VCaP (cell line): Measurements from ENCODE around the gene METTL1.

Experiments used
- H3K27ac ChIP-seq: fragments of 450-650 bp; 2 replicates; pipeline ENCODE4 v1.5.1; 2017
- TF ChIP-seq, protein P1 (sequence below): fragments of 450-650 bp; conservative IDR thresholded peaks from 2 replicates; pipeline ENCODE4 v1.5.1; 2017; ENCODE audit warnings: mild to moderate bottlenecking, moderate library complexity

The METTL1 gene

DNA sequence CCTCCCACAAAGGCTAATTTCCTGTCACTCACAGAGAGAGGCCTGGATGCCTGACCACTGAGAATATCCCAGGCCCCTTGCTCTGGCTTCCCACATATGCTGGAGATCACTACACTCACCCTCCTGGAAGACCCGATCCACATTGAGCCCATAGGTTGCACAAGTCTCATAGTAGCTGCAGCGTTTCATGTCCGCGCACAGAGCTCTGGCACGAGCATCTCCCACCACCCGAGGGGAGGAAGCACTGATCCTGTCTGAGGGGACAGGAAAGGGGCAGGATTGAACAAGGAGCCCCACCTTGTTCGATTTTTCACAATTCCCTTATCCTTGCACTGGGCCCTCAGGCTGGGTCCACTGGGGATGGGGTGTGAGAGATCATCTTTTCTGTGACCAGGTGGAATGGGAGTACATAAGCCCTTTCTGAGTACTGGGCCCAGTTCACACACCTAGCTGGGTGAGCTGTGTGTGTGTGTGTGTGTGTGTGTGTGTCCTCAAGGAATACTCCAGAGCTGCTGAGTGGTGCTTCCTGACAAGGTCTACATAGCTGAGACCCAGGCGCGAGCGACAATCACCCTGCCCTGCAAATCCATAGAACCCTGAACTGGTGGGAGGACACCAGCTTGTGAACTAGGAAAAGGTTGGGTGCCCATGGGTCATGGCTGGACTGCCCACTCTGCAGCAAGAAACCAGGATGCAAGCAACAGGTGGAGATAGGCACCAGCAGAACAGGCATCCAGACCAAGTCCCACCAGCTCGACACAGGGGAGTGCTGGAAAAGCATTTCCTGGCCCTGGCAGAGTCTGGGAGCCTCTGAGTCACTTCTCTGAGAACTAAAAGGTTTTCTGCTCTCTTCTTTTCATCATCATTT lies 38.9 kb downstream of the METTL1 start:
- no peak overlapping the region for H3K27ac ChIP-seq
- TF ChIP-seq, protein P1, sequence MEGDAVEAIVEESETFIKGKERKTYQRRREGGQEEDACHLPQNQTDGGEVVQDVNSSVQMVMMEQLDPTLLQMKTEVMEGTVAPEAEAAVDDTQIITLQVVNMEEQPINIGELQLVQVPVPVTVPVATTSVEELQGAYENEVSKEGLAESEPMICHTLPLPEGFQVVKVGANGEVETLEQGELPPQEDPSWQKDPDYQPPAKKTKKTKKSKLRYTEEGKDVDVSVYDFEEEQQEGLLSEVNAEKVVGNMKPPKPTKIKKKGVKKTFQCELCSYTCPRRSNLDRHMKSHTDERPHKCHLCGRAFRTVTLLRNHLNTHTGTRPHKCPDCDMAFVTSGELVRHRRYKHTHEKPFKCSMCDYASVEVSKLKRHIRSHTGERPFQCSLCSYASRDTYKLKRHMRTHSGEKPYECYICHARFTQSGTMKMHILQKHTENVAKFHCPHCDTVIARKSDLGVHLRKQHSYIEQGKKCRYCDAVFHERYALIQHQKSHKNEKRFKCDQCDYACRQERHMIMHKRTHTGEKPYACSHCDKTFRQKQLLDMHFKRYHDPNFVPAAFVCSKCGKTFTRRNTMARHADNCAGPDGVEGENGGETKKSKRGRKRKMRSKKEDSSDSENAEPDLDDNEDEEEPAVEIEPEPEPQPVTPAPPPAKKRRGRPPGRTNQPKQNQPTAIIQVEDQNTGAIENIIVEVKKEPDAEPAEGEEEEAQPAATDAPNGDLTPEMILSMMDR = no peak

DNA sequence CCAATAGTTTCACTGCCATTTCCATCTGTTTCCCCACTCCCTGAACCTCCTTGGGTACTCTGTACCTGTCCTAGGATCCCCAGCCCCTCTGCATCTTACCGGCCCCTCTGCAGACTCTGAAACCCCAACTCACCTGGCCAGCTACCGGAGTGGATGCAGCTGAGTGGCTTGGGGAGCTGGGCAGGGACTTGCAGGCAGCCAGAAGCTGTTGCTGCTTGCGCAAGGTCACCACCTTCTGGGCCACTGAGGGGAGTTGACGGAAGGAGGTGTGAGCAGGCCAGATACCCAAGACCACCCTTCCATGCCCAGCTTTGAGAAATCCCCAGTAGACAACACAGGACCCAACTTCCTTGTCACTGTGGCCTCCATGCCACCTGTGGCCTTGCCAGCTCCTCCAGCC lies 39.6 kb downstream of the METTL1 start:
- TF ChIP-seq, protein P1 = no peak
- no peak overlapping the region for H3K27ac ChIP-seq

DNA sequence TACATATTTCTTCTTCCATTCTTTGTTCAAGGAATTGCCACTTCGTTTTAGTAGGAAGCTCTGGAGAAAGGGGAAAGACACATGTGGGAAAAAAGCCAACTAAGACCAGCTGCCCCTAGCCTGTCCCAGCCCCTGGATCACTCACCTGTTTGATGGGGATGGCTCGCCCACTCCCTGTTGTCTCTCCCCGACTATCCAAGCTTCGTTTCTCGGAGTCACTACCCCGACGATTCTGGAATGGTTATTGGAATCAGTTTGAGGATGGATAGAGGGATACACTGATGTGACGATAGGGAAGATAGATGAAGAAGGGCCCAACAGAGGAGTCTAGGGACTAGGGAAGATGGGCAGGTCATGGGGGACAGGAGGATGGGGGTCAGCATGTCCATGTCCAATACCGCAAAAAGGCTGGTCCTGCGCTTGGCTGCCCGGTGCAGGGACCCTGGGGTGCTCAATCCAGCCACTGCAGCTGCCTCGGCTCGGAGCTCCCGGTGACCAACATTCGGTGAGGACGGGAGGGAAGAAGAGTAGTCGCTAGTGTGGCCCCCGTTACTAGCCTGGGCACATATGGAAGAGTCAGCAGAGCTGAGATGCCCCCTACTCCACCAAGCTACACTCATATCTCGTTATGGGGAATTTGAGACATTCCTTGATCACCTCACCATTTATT lies 40.4 kb downstream of the METTL1 start:
- no peak overlapping the region for H3K27ac ChIP-seq
- TF ChIP-seq, protein P1 = no peak

DNA sequence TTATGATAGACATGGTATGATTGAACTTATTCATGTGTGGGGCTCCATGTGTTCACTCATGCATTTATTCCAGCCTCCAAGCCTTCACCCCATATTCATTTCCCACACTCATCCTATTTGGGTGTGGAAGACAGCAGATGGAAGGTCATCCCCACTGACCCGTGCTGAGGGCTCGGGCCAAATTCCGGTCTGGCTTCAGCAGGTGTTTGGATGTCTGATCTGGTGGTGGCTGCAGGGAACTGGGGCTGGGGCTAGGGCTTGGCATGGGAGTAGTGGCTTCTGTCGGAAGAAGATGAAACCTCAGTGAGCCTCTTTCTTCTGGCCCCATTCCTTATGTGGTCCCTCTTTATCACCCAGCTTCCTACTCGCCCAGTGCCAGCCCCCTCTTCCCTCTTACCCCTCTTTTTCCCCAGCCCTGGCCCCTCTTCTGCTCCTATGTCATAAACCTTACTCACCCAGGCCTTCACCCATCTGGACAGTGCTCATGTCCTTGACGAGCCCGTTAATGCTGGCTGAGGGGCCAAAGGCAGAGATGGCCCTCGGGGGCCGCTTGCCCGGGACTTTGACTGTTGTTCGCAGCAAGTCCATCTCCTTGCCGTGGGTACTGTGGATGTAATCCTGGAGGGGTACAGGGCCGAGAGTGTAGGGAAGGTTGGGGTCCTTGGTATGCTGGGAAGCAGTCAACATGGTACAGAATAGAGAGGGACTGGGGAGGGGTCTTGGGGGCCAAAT lies 41.4 kb downstream of the METTL1 start:
- H3K27ac ChIP-seq = no peak overlapping the region

DNA sequence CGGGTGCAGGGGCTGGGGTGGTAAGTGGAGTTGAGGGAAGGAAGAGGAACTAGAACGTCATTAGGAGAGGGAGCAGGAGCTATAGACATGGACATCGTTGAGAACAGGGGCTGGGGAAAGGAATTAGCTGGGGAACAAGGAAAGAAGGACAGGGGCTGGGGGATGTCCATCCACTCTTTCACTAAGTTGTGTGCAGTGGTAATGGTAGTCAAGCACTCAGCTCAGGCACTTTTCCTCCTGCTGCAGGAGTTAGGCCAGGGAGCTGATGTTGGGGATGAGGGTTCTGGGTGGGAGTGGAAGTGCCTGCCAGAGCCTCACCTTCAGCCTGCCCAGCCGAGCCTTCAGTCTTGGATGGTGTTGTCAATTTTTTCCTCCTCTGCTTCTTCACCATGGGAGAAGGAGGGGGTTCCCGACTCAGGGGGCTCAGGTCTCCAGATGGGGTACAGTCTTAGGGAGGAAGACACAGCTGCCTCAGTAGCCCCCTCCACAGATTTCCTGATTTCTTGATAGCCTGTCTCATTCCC lies 42.5 kb downstream of the METTL1 start:
- H3K27ac ChIP-seq = no peak overlapping the region
- TF ChIP-seq, protein P1 = no peak

More for the DNA sequence above, 41.4 kb downstream of the METTL1 start:
- TF ChIP-seq, protein P1 = no peak

DNA sequence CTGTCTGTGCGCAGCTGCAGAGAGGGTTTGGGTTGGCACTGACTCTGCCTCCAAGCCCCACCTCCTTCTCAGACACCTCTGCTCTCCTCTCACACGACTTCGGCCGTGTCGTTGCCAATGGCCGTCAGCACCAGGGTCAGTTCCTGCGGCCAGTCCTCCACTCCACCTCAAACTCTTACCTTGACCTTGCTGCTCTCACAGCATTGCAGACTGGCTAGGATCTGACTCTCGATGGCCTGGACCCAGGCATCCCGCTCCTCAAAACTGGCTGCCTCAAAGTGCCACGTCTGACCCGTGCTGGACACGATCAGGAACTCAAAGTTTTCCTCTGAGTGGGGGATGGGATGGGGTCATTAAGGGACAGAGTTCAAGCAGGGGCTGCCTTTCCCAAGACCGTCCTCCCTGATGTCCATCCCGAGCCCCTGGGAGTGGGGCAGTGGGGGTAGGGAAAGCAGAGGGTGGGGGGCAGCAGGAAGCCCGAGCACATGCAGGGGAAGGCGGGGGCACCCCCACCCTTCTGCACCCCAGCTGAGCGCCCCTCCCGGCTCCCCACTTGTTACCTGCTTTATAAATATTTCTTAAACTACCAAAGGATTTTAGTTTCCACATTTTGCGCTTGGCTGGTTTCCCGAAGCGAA lies 44.0 kb downstream of the METTL1 start:
- H3K27ac ChIP-seq = peak overlapping the region; percentile 88
- TF ChIP-seq, protein P1 = no peak
